HK-2 (cell line): ENCODE data around the gene TRAF3IP1.
"Not testable (repeated sequence)": the region's sequence is repeated elsewhere in the genome, so short reads cannot be mapped to it uniquely, and the experiment has no call there.

Experiments used
- DNase-seq: peaks from one replicate; pipeline ENCODE4 v3.0.0-alpha.2; 2018; ENCODE audit not compliant: unreplicated experiment

Gene TRAF3IP1

GRCh38 chr2:238320246-238320647 lies at the start of gene TRAF3IP1:
Gene TRAF3IP1 (plus strand): TSS chr2:238320518. CDS start chr2:238320663, 145 bp downstream.
- peak; percentile 90 for DNase-seq

- DNase-seq, result no peak
Measured at GRCh38 chr2:238270606-238271005, 49.7 kb upstream of the TRAF3IP1 start.

GRCh38 chr2:238271061-238271554 lies 49.2 kb upstream of the TRAF3IP1 start:
- DNase-seq, result no peak

GRCh38 chr2:238271686-238272085 lies 48.6 kb upstream of the TRAF3IP1 start:
- DNase-seq, result not testable (repeated sequence)

GRCh38 chr2:238272156-238272555 lies 48.2 kb upstream of the TRAF3IP1 start:
- DNase-seq, result no peak

- DNase-seq, result not testable (repeated sequence)
Measured at GRCh38 chr2:238273433-238273832, 46.9 kb upstream of the TRAF3IP1 start.

- no peak for DNase-seq
Measured at GRCh38 chr2:238274152-238274865, 46.0 kb upstream of the TRAF3IP1 start.

GRCh38 chr2:238277695-238278094 lies 42.6 kb upstream of the TRAF3IP1 start:
- DNase-seq, result no peak

GRCh38 chr2:238278626-238279323 lies 41.5 kb upstream of the TRAF3IP1 start:
- no peak for DNase-seq

GRCh38 chr2:238279324-238279682 lies 41.0 kb upstream of the TRAF3IP1 start:
- DNase-seq, result no peak

- no peak for DNase-seq
Measured at GRCh38 chr2:238280083-238280825, 40.1 kb upstream of the TRAF3IP1 start.

- DNase-seq, result no peak
Measured at GRCh38 chr2:238281826-238282480, 38.4 kb upstream of the TRAF3IP1 start.

- no peak for DNase-seq
Measured at GRCh38 chr2:238282861-238283738, 37.2 kb upstream of the TRAF3IP1 start.

GRCh38 chr2:238284802-238285515 lies 35.4 kb upstream of the TRAF3IP1 start:
- no peak for DNase-seq

- peak; percentile 59 for DNase-seq
Measured at GRCh38 chr2:238285653-238286082, 34.6 kb upstream of the TRAF3IP1 start.

- no peak for DNase-seq
Measured at GRCh38 chr2:238286095-238286494, 34.2 kb upstream of the TRAF3IP1 start.

GRCh38 chr2:238286551-238286950 lies 33.8 kb upstream of the TRAF3IP1 start:
- no peak for DNase-seq

GRCh38 chr2:238286987-238287736 lies 33.2 kb upstream of the TRAF3IP1 start:
- no peak for DNase-seq
